Chondrocyte (in vitro differentiated cells): Measurements from ENCODE around the gene RMDN3. TPM values are rescaled to one million over a fixed set of nuclear protein-coding genes. Genes with fewer than 3 reads are reported as not detected.

Source experiments
- DNase-seq: peaks from one replicate; pipeline ENCODE4 v3.0.0; 2021; ENCODE audit warnings: mixed read lengths, low spot score
- H3K27ac Mint-ChIP-seq: one replicate; pipeline ENCODE4 v1.8.0; 2021; ENCODE audit warnings: mild to moderate bottlenecking, moderate library complexity, mixed read lengths; ENCODE audit not compliant: unreplicated experiment
- H3K27me3 Mint-ChIP-seq: 2 replicates; pipeline ENCODE4 v1.8.0; 2021; ENCODE audit warnings: low read depth, mixed read lengths
- H3K36me3 Mint-ChIP-seq: 2 replicates; pipeline ENCODE4 v1.8.0; 2021; ENCODE audit warnings: low read depth, mixed read lengths
- H3K4me1 Mint-ChIP-seq: 2 replicates; pipeline ENCODE4 v1.8.0; 2021; ENCODE audit warnings: low read depth, mild to moderate bottlenecking, mixed read lengths
- H3K4me3 Mint-ChIP-seq: one replicate; pipeline ENCODE4 v1.8.0; 2021; ENCODE audit warnings: mild to moderate bottlenecking, moderate library complexity, mixed read lengths; ENCODE audit not compliant: unreplicated experiment
- H3K9me3 Mint-ChIP-seq: 2 replicates; pipeline ENCODE4 v1.8.0; 2021; ENCODE audit warnings: low read depth, mixed read lengths
- CTCF ChIP-seq: fragments of 200-600 bp; sonication (generic); IDR thresholded peaks from 2 replicates; pipeline ENCODE4 v1.5.0; 2021; ENCODE audit warnings: antibody characterized with exemption, mild to moderate bottlenecking, moderate library complexity
- total RNA-seq: library from RNA; stranded (reverse); gene quantifications from 3 replicates; pipeline ENCODE4 v1.2.1, GENCODE V29; 2021

RMDN3 gene
- total RNA-seq, 1 donor from 2014 or later: 30.1 TPM

GRCh38 chr15:40688932-40689799 is 65.9 kb downstream of the RMDN3 start:
- TF ChIP-seq CTCF: no peak
- peaks cover 6% of the 10 kb centered on the region for H3K4me1 Mint-ChIP-seq
- H3K4me3 Mint-ChIP-seq: no peak overlapping the region
- no peak for DNase-seq
- H3K9me3 Mint-ChIP-seq: no peaks in the 10 kb centered on the region
- H3K27me3 Mint-ChIP-seq: no peaks in the 10 kb centered on the region
- H3K36me3 Mint-ChIP-seq: peaks cover 2% of the 10 kb centered on the region
- no peak overlapping the region for H3K27ac Mint-ChIP-seq

Other genes starting within 250 kb of the RMDN3 start
- 16.7 to 22.5 TPM (median 21.2 TPM) in 3 replicates for gene CCDC32, start 190.2 kb downstream of the RMDN3 start, total RNA-seq
- gene RPUSD2, start 186.0 kb downstream of the RMDN3 start, total RNA-seq: 7.7 to 10.9 TPM (median 10.2 TPM) in 3 replicates
- 4.7 to 6.0 TPM (median 5.5 TPM) in 3 replicates for gene KNL1, start 161.0 kb downstream of the RMDN3 start, total RNA-seq
- 6.9 to 13.0 TPM (median 9.4 TPM) in 3 replicates for gene RAD51, start 60.1 kb downstream of the RMDN3 start, total RNA-seq
- gene GCHFR, start 8.8 kb upstream of the RMDN3 start, total RNA-seq: 1.6 to 2.4 TPM (median 1.9 TPM) in 3 replicates
- 0.12 TPM in 1 of 3 replicates, not detected in the others for gene C15orf62, start 14.7 kb upstream of the RMDN3 start, total RNA-seq
- gene ZFYVE19, start 51.8 kb upstream of the RMDN3 start, total RNA-seq: 15.5 to 22.5 TPM (median 15.8 TPM) in 3 replicates
- 26.4 to 31.8 TPM (median 29.1 TPM) in 3 replicates for gene DNAJC17, start 52.2 kb upstream of the RMDN3 start, total RNA-seq
- gene PPP1R14D, start 73.5 kb upstream of the RMDN3 start, total RNA-seq: not detected in 3 replicates
- gene SPINT1, start 88.8 kb upstream of the RMDN3 start, total RNA-seq: 0.87 to 2.0 TPM (median 0.87 TPM) in 3 replicates
- 0.12 to 0.31 TPM in 2 of 3 replicates, not detected in the other for gene RHOV, start 119.0 kb upstream of the RMDN3 start, total RNA-seq
- 29.4 to 35.6 TPM (median 33.0 TPM) in 3 replicates for gene VPS18, start 139.2 kb upstream of the RMDN3 start, total RNA-seq
- gene DLL4, start 174.1 kb upstream of the RMDN3 start, total RNA-seq: 0.36 to 0.45 TPM in 2 of 3 replicates, not detected in the other
- 2.8 to 78.5 TPM (median 77.6 TPM) in 3 replicates for gene CHAC1, start 198.2 kb upstream of the RMDN3 start, total RNA-seq